Bronchial epithelial cell (primary cell): ENCODE results near the gene PTH1R. TPM values are rescaled to one million over a fixed set of nuclear protein-coding genes. Genes with fewer than 3 reads are reported as not detected.

ENCODE experiments used
- DNase-seq: peaks from one replicate; pipeline ENCODE4 v3.0.0-alpha.2; 2010; ENCODE audit warnings: low read depth
- FAIRE-seq: peaks from 2 replicates; lab custom pipeline; 2011; peaks lifted over from hg19 to GRCh38; lab: Jason Lieb, UNC
- H3K27me3 ChIP-seq: 2 replicates; pipeline ENCODE4 v1.5.1; 2011; ENCODE audit warnings: low read length; ENCODE audit not compliant: control insufficient read depth, insufficient read depth
- H3K36me3 ChIP-seq: 2 replicates; pipeline ENCODE4 v1.5.1; 2011; ENCODE audit warnings: low read length; ENCODE audit not compliant: control insufficient read depth, insufficient read depth
- H3K4me3 ChIP-seq: 2 replicates; pipeline ENCODE4 v1.5.1; 2011; ENCODE audit warnings: mild to moderate bottlenecking, low read depth, low read length, control low read depth
- CTCF ChIP-seq: IDR thresholded peaks from 2 replicates; pipeline ENCODE4 v1.5.1; 2011; ENCODE audit warnings: mild to moderate bottlenecking, moderate library complexity, low read length, control low read depth, inconsistent platforms; ENCODE audit not compliant: insufficient read depth, severe bottlenecking
- total RNA-seq: library from RNA; depleted of rRNA; stranded (reverse); fragments of >200 nt; gene quantifications from 2 replicates; pipeline ENCODE4 v1.2.1, GENCODE V29; 2014

PTH1R gene
- total RNA-seq, 1 donor from 2014 or later, result not detected

GRCh38 chr3:46847744-46848143, 29.8 kb upstream of the PTH1R start:
- FAIRE-seq (no peak), DNase-seq (no peak)

GRCh38 chr3:46848271-46849044, 29.1 kb upstream of the PTH1R start:
- peak; percentile 50 for FAIRE-seq
- Histone ChIP-seq H3K36me3 (no peaks in the 10 kb centered on the region), H3K4me3 (no peak overlapping the region), H3K27me3 (no peaks in the 10 kb centered on the region)
- DNase-seq, result no peak
- TF ChIP-seq CTCF, result peak; percentile 49

More at GRCh38 chr3:46847744-46848143, 29.8 kb upstream of the PTH1R start:
- Histone ChIP-seq H3K27me3 (no peaks in the 10 kb centered on the region), H3K4me3 (no peak overlapping the region), H3K36me3 (no peaks in the 10 kb centered on the region)
- no peak for TF ChIP-seq CTCF

- Histone ChIP-seq H3K36me3 (no peaks in the 10 kb centered on the region), H3K27me3 (no peaks in the 10 kb centered on the region), H3K4me3 (no peak overlapping the region)
- no peak for TF ChIP-seq CTCF
- FAIRE-seq (no peak), DNase-seq (no peak)
Measured at GRCh38 chr3:46849045-46849631, 28.4 kb upstream of the PTH1R start.

GRCh38 chr3:46849686-46850467, 27.6 kb upstream of the PTH1R start:
- DNase-seq (no peak), FAIRE-seq (no peak)
- Histone ChIP-seq H3K27me3 (no peaks in the 10 kb centered on the region), H3K4me3 (no peak overlapping the region), H3K36me3 (no peaks in the 10 kb centered on the region)
- TF ChIP-seq CTCF, result no peak

- no peak for TF ChIP-seq CTCF
- FAIRE-seq, result no peak
Measured at GRCh38 chr3:46850468-46850779, 27.1 kb upstream of the PTH1R start.

More at GRCh38 chr3:46850468-46850779, 27.1 kb upstream of the PTH1R start:
- H3K4me3 ChIP-seq, result no peak overlapping the region
- no peaks in the 10 kb centered on the region for H3K27me3 ChIP-seq
- no peaks in the 10 kb centered on the region for H3K36me3 ChIP-seq
- no peak for DNase-seq
